ENCODE measurements around the gene SYT15. TPM values are rescaled to one million over a fixed set of nuclear protein-coding genes. Genes with fewer than 3 reads are reported as not detected.

The SYT15 gene
- polyA plus RNA-seq, 2 donors = 1.2 to 2.1 TPM

DNA sequence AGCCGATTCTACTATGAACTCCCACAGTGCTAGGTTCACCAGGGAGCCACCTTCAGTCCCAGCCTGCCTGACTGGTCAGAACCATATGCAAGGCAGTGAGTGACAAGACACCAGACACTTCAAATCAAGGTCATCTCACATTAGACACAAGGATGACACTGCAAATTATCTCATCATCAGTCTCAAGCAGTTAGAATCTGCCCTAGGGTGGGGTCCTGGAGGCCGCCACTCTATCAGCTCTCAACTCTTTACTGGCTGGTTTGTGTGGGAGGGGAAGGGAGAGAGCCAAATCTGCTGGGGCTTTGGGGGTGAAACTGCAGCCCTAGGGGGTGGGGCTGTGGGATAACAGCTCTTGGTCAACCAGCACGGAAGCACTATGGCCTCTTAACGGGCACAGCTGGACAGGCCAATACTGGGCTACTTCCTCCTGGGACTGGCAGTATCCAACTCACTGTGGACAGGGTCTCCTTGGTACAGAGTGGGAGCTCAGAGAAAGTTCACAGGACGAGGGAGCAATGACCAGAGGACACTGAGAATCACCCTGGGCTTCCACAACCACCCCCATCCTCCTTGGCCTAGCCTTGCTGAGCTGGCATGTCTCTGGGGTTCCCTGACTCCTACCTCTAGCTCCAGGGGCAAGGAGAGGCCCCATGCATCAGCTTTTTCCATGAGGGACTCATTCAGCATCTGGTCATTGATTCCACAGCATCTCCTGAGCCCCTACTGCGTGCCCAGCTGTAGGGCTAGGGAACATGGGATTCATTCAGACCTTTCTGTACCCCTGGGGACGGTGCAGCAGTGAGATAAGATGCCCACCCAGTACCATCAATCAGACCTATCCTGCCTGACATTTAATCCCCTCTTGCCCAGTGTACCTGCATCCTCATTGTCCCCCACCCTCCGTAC is 27.9 kb upstream of the SYT15 start:
- Histone ChIP-seq H3K27ac (ENCODE audit: low read depth in 2 of 2, low read length in 1 of 2) (no peak overlapping the region), H3K36me3 (ENCODE audit: control insufficient read depth in 2 of 2, insufficient read depth in 2 of 2, low read length in 1 of 2) (peaks cover 0 to 9% of the 10 kb centered on the region in 2 donors), H3K4me3 (ENCODE audit: low read depth in 1 of 2, low read length in 2 of 2) (no peak overlapping the region), H3K9me3 (ENCODE audit: control insufficient read depth in 2 of 2, insufficient read depth in 1 of 2, low read depth in 1 of 2, low read length in 1 of 2) (no peaks in the 10 kb centered on the region), H3K27me3 (ENCODE audit: control insufficient read depth in 1 of 2, insufficient read depth in 2 of 2, low read length in 2 of 2) (no peaks in the 10 kb centered on the region), H3K4me1 (ENCODE audit: control insufficient read depth in 2 of 2, insufficient read depth in 2 of 2, low read length in 1 of 2) (peaks cover 0 to 22% of the 10 kb centered on the region in 2 donors)
- 75 to 80% methylated on average over 8 of the region's 8 CpGs for WGBS, 2 donors

DNA sequence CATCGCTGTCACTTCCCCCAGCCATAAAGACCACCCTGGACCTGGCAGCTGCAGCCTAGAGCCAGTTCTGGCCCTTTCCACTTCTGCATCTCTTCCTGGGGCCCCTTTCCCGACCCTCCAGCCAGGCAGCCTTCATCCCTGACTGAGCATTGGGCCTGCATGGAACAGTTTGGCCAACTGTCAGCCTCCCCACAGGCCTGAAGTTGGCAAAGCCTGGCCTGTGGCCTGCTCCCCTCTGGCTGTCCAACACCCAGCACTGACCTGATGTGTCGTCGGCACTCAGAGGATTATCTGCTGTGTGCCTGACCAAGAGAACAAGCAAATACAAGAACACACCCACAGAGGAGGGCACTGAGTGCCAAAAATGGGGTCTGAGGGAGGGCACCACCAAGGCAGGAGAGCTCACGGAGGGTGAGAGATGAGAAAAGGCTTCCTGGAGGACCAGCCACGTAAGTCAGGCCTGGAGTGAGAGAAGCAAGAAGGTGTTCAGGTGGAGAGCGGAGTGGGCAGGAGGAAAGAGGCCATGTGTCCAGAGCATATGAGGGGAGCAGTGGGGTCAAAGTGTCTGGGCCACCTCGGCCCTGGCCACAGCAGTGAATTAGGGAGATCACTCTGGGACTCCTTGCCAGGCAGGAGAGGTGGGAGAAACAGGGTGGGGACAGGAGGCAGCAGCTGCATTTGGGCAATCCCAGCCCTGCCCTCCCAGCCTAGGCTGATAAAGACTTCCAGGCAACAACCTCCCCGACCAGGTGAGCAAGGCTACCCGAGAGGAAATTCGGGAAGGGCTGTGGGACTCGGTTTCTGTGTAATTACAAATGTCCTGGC is 27.0 kb upstream of the SYT15 start:
- Histone ChIP-seq H3K27ac (ENCODE audit: low read depth in 2 of 2, low read length in 1 of 2) (no peak overlapping the region), H3K27me3 (ENCODE audit: control insufficient read depth in 1 of 2, insufficient read depth in 2 of 2, low read length in 2 of 2) (no peaks in the 10 kb centered on the region), H3K4me1 (ENCODE audit: control insufficient read depth in 2 of 2, insufficient read depth in 2 of 2, low read length in 1 of 2) (peaks cover 4 to 22% of the 10 kb centered on the region in 2 donors), H3K36me3 (ENCODE audit: control insufficient read depth in 2 of 2, insufficient read depth in 2 of 2, low read length in 1 of 2) (peaks cover 0 to 9% of the 10 kb centered on the region in 2 donors), H3K9me3 (ENCODE audit: control insufficient read depth in 2 of 2, insufficient read depth in 1 of 2, low read depth in 1 of 2, low read length in 1 of 2) (no peaks in the 10 kb centered on the region), H3K4me3 (ENCODE audit: low read depth in 1 of 2, low read length in 2 of 2) (no peak overlapping the region)
- WGBS, 2 donors = 73 to 76% methylated on average over 12 of the region's 12 CpGs

- Histone ChIP-seq H3K9me3 (ENCODE audit: control insufficient read depth in 2 of 2, insufficient read depth in 1 of 2, low read depth in 1 of 2, low read length in 1 of 2) (no peaks in the 10 kb centered on the region), H3K4me3 (ENCODE audit: low read depth in 1 of 2, low read length in 2 of 2) (no peak overlapping the region), H3K27ac (ENCODE audit: low read depth in 2 of 2, low read length in 1 of 2) (no peak overlapping the region), H3K4me1 (ENCODE audit: control insufficient read depth in 2 of 2, insufficient read depth in 2 of 2, low read length in 1 of 2) (peaks cover 5 to 17% of the 10 kb centered on the region in 2 donors), H3K36me3 (ENCODE audit: control insufficient read depth in 2 of 2, insufficient read depth in 2 of 2, low read length in 1 of 2) (peaks cover 0 to 9% of the 10 kb centered on the region in 2 donors), H3K27me3 (ENCODE audit: control insufficient read depth in 1 of 2, insufficient read depth in 2 of 2, low read length in 2 of 2) (peaks cover 0 to 6% of the 10 kb centered on the region in 2 donors)
- 88% methylated on average over 10 of the region's 10 CpGs for WGBS, 2 donors
These were observed 26.2 kb upstream of the SYT15 start for GRCh38 chr10:46552526-46553237.

GRCh38 chr10:46553238-46554049 is 25.5 kb upstream of the SYT15 start:
- 70 to 74% methylated on average over 2 of the region's 2 CpGs for WGBS, 2 donors

DNA sequence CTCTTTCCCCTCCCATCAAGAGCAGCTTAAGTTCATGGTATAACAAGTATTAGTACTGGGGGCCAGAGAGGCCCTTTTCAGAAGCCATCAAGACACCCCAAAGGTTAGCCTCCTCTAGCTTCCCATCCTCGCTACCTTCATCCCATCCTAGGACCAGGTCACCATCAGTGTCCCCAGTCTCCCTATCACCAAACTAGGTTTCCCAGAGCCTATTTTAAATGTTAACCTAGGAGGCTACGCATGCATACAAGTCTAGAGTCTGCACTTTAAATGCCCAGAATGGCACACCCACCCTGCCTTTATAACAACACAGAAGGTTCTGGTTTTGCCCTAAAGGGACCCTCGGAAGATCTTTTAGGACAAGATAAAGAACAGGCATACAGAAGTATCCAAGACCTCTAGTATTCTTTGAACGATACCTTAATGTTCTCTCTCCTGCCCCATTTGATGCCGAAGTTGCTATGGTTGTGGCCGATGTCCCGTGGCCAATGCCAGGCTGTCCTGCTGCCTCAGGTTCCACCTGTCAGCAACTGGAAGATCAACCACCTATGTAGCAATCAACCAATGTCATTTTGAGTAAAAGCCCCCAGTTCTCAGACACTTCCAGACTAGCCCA is 24.7 kb upstream of the SYT15 start:
- Histone ChIP-seq H3K27me3 (ENCODE audit: control insufficient read depth in 1 of 2, insufficient read depth in 2 of 2, low read length in 2 of 2) (peaks cover 0 to 7% of the 10 kb centered on the region in 2 donors), H3K27ac (ENCODE audit: low read depth in 2 of 2, low read length in 1 of 2) (no peak overlapping the region), H3K36me3 (ENCODE audit: control insufficient read depth in 2 of 2, insufficient read depth in 2 of 2, low read length in 1 of 2) (peaks cover 0 to 9% of the 10 kb centered on the region in 2 donors), H3K4me3 (ENCODE audit: low read depth in 1 of 2, low read length in 2 of 2) (no peak overlapping the region), H3K4me1 (ENCODE audit: control insufficient read depth in 2 of 2, insufficient read depth in 2 of 2, low read length in 1 of 2) (peaks cover 5 to 17% of the 10 kb centered on the region in 2 donors), H3K9me3 (ENCODE audit: control insufficient read depth in 2 of 2, insufficient read depth in 1 of 2, low read depth in 1 of 2, low read length in 1 of 2) (no peaks in the 10 kb centered on the region)
- 89 to 90% methylated on average over 7 of the region's 7 CpGs for WGBS, 2 donors

More at GRCh38 chr10:46553238-46554049, 25.5 kb upstream of the SYT15 start:
- peaks cover 0 to 9% of the 10 kb centered on the region in 2 donors for H3K36me3 ChIP-seq (ENCODE audit: control insufficient read depth in 2 of 2, insufficient read depth in 2 of 2, low read length in 1 of 2)
- H3K27me3 ChIP-seq (ENCODE audit: control insufficient read depth in 1 of 2, insufficient read depth in 2 of 2, low read length in 2 of 2) = peaks cover 0 to 7% of the 10 kb centered on the region in 2 donors
- H3K27ac ChIP-seq (ENCODE audit: low read depth in 2 of 2, low read length in 1 of 2) = no peak overlapping the region
- H3K9me3 ChIP-seq (ENCODE audit: control insufficient read depth in 2 of 2, insufficient read depth in 1 of 2, low read depth in 1 of 2, low read length in 1 of 2) = no peaks in the 10 kb centered on the region
- peaks cover 5 to 17% of the 10 kb centered on the region in 2 donors for H3K4me1 ChIP-seq (ENCODE audit: control insufficient read depth in 2 of 2, insufficient read depth in 2 of 2, low read length in 1 of 2)
- H3K4me3 ChIP-seq (ENCODE audit: low read depth in 1 of 2, low read length in 2 of 2) = no peak overlapping the region

DNA sequence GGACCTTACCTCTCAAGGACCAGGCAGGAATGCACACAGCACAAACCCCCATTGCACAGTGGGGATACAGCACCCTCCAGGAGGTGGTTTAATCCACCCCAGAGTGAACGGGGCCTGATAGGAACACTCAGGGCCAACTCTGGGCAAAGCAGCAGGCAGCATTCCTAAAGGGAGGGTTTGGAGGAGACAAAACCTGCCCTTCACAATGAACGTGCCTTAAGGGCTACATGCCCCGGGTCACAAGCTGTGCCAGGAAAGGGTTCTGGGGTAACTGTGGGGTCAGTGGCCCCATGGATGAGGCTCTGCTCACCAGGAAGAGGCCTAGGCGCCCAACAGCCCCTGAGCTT is 23.6 kb upstream of the SYT15 start:
- H3K27ac ChIP-seq (ENCODE audit: low read depth in 2 of 2, low read length in 1 of 2) = no peak overlapping the region
- WGBS, 2 donors = 51 to 53% methylated on average over 4 of the region's 4 CpGs
- H3K36me3 ChIP-seq (ENCODE audit: control insufficient read depth in 2 of 2, insufficient read depth in 2 of 2, low read length in 1 of 2) = peaks cover 0 to 3% of the 10 kb centered on the region in 2 donors
- peaks cover 5 to 17% of the 10 kb centered on the region in 2 donors for H3K4me1 ChIP-seq (ENCODE audit: control insufficient read depth in 2 of 2, insufficient read depth in 2 of 2, low read length in 1 of 2)
- H3K9me3 ChIP-seq (ENCODE audit: control insufficient read depth in 2 of 2, insufficient read depth in 1 of 2, low read depth in 1 of 2, low read length in 1 of 2) = no peaks in the 10 kb centered on the region
- peak overlapping the region; percentile 60 to 65 for H3K4me3 ChIP-seq (ENCODE audit: low read depth in 1 of 2, low read length in 2 of 2)
- peaks cover 0 to 7% of the 10 kb centered on the region in 2 donors for H3K27me3 ChIP-seq (ENCODE audit: control insufficient read depth in 1 of 2, insufficient read depth in 2 of 2, low read length in 2 of 2)

GRCh38 chr10:46555713-46556514 is 23.0 kb upstream of the SYT15 start:
- H3K27me3 ChIP-seq (ENCODE audit: control insufficient read depth in 1 of 2, insufficient read depth in 2 of 2, low read length in 2 of 2) = peaks cover 0 to 7% of the 10 kb centered on the region in 2 donors
- no peaks in the 10 kb centered on the region for H3K9me3 ChIP-seq (ENCODE audit: control insufficient read depth in 2 of 2, insufficient read depth in 1 of 2, low read depth in 1 of 2, low read length in 1 of 2)
- 19 to 21% methylated on average over 47 of the region's 47 CpGs for WGBS, 2 donors
- H3K4me1 ChIP-seq (ENCODE audit: control insufficient read depth in 2 of 2, insufficient read depth in 2 of 2, low read length in 1 of 2) = peaks cover 5 to 17% of the 10 kb centered on the region in 2 donors
- H3K36me3 ChIP-seq (ENCODE audit: control insufficient read depth in 2 of 2, insufficient read depth in 2 of 2, low read length in 1 of 2) = peaks cover 0 to 2% of the 10 kb centered on the region in 2 donors
- H3K4me3 ChIP-seq (ENCODE audit: low read depth in 1 of 2, low read length in 2 of 2) = peak overlapping the region; percentile 60 to 65
- H3K27ac ChIP-seq (ENCODE audit: low read depth in 2 of 2, low read length in 1 of 2) = no peak overlapping the region

All from esophagus (tissue), 2 donors.